PC-9 (cell line): Measurements from ENCODE around the gene PLEKHF1. TPM values are rescaled to one million over a fixed set of nuclear protein-coding genes. Genes with fewer than 3 reads are reported as not detected.
A peak's percentile ranks its signal among the peaks of the same experiment; 100 is the strongest.

Experiments used
- BruUV-seq: library from RNA; stranded (reverse); fragments of 400-500 nt; replicated peaks from 2 replicates; lab custom pipeline; 2021; lab: Mats Ljungman, UMichigan
- CTCF ChIA-PET: fragments of 300-600 bp; sonication (Branson Sonifier 250); formaldehyde crosslinking; loops from one replicate; lab custom pipeline; 2022; ENCODE audit warnings: antibody characterized with exemption; lab: Charles Lee
- POLR2A ChIA-PET: fragments of 300-600 bp; sonication (Branson Sonifier 250); formaldehyde crosslinking; loops from one replicate; lab custom pipeline; 2022; ENCODE audit warnings: antibody characterized with exemption; ENCODE audit not compliant: unreplicated experiment; lab: Charles Lee
- DNase-seq, 2 experiments: peaks; one replicate each; pipeline versions ENCODE4 v3.0.0 to v3.0.0-alpha.2; 2015 to 2022; ENCODE audit warnings: mixed read lengths in 1 of 2
- H2AFZ ChIP-seq: fragments of 200-600 bp; sonication (generic); 2 replicates; pipeline ENCODE4 v1.8.1; 2017; ENCODE audit warnings: antibody characterized with exemption
- H3F3A ChIP-seq: fragments of 200-600 bp; sonication (generic); 2 replicates; pipeline ENCODE4 v1.8.1; 2017; ENCODE audit warnings: antibody characterized with exemption, mild to moderate bottlenecking, low read depth; ENCODE audit not compliant: insufficient read depth
- H3K27ac ChIP-seq: fragments of 200-600 bp; sonication (generic); 2 replicates; pipeline ENCODE4 v1.6.1; 2016; ENCODE audit warnings: mixed run types
- H3K27me3 ChIP-seq: fragments of 200-600 bp; sonication (generic); 2 replicates; pipeline ENCODE4 v1.6.1; 2016; ENCODE audit warnings: low read depth, mixed run types; ENCODE audit not compliant: insufficient read depth
- H3K36me3 ChIP-seq: fragments of 200-600 bp; sonication (generic); 2 replicates; pipeline ENCODE4 v1.6.1; 2016; ENCODE audit warnings: low read depth, mixed run types
- H3K4me1 ChIP-seq: fragments of 200-600 bp; sonication (generic); replicated peaks from 2 replicates; pipeline ENCODE4 v1.6.1; 2016; ENCODE audit warnings: mixed run types; ENCODE audit not compliant: insufficient read depth
- H3K4me2 ChIP-seq: fragments of 200-600 bp; sonication (generic); 2 replicates; pipeline ENCODE4 v1.6.1; 2017; ENCODE audit warnings: mixed run types
- H3K4me3 ChIP-seq: fragments of 200-600 bp; sonication (generic); 2 replicates; pipeline ENCODE4 v1.6.1; 2016; ENCODE audit warnings: mixed run types
- H3K79me2 ChIP-seq: fragments of 200-600 bp; sonication (generic); 2 replicates; pipeline ENCODE4 v1.6.1; 2017; ENCODE audit warnings: low read depth, mixed run types
- H3K9me2 ChIP-seq: fragments of 200-600 bp; sonication (generic); 2 replicates; pipeline ENCODE4 v1.8.1; 2017; ENCODE audit warnings: mild to moderate bottlenecking; ENCODE audit not compliant: insufficient read depth
- H3K9me3 ChIP-seq: fragments of 200-600 bp; sonication (generic); 2 replicates; pipeline ENCODE4 v1.8.1; 2016; ENCODE audit warnings: low read depth; ENCODE audit not compliant: insufficient read depth
- H4K20me1 ChIP-seq: fragments of 200-600 bp; sonication (generic); 2 replicates; pipeline ENCODE4 v1.8.1; 2017; ENCODE audit not compliant: insufficient read depth
- EZH2 ChIP-seq: fragments of 200-600 bp; sonication (generic); IDR thresholded peaks from 2 replicates; pipeline ENCODE4 v1.8.0; 2017; ENCODE audit warnings: antibody characterized with exemption, low read depth
- intact Hi-C: fragments of 100-400 bp; cut with micrococcal nuclease; formaldehyde crosslinking; loops from one replicate; pipeline ENCODE4 v1.10.0; 2022; ENCODE audit not compliant: unreplicated experiment
- total RNA-seq: library from RNA; stranded (reverse); gene quantifications from 2 replicates; pipeline ENCODE4 v1.2.3, GENCODE V29; 2021
- TF ChIP-seq, protein P1 (sequence below): fragments of 200-600 bp; sonication (generic); conservative IDR thresholded peaks from 2 replicates; pipeline ENCODE4 v1.6.1; 2017; ENCODE audit warnings: mixed run types, antibody characterized with exemption, mild to moderate bottlenecking, moderate library complexity

The PLEKHF1 gene
- total RNA-seq, 1 experiment from 2014 or later, result 16.0 TPM

DNA sequence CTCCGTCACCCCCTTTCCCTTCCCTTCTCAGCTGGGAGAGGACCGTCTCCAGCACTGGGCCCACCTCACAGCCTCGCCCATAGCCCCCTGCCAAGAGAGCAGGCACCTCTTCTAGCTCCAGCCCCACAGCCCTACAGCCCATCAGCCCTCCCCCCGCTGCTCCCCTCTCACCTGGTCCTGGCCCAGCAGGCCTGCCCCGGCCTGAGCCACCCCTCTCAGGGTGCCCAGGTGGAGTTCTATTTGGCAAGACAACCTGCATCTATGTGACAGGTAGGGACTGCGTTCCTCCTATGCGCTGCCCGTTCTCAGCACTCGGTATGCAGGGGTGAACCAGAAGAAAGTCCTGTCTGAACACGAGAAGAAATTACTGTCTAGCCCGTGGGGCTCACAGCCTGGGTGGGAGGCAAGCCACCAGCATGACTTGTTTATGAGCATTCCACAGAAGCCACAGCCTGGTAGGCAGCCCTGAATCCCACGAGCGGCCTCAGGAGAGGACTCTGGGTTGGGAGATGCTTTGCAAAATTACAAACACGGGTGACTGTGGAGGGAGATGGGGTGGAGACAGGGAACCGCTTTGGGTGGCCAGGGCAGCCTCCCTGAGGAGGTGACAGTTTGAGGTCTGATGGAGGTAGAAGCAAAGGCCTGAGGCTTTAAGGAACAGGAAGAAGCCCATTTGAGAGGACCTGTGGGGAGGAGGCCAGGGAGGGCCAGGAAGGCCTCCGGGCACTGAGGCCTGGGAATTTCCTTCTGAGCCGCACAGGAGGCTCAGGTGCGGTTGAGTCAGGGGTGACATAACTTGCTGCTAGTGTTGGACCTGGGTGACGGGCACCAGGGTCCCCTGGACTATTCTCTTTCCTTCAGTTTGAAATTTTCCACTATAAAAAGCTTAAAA is 1.2 kb upstream of the PLEKHF1 start:
- peaks cover 59% of the 10 kb centered on the region for H3K4me1 ChIP-seq
- no peaks in the 10 kb centered on the region for H3K27me3 ChIP-seq
- no peak for TF ChIP-seq EZH2
- TF ChIP-seq, protein P1, sequence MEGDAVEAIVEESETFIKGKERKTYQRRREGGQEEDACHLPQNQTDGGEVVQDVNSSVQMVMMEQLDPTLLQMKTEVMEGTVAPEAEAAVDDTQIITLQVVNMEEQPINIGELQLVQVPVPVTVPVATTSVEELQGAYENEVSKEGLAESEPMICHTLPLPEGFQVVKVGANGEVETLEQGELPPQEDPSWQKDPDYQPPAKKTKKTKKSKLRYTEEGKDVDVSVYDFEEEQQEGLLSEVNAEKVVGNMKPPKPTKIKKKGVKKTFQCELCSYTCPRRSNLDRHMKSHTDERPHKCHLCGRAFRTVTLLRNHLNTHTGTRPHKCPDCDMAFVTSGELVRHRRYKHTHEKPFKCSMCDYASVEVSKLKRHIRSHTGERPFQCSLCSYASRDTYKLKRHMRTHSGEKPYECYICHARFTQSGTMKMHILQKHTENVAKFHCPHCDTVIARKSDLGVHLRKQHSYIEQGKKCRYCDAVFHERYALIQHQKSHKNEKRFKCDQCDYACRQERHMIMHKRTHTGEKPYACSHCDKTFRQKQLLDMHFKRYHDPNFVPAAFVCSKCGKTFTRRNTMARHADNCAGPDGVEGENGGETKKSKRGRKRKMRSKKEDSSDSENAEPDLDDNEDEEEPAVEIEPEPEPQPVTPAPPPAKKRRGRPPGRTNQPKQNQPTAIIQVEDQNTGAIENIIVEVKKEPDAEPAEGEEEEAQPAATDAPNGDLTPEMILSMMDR, result no peak
- H3K4me2 ChIP-seq, result peak overlapping the region; percentile 95
- ChIA-PET CTCF (interaction anchor here (0.6 to 1.4 kb wide), 2 partner anchors 33 to 40 kb away, joined by 3 to 6 read pairs; no protein-coding TSS in a partner anchor), POLR2A (no interaction called here)
- intact Hi-C loops, result loop anchor here (2.0 kb wide), 1 partner anchor 53 kb away; no protein-coding TSS in a partner anchor
- H3K4me3 ChIP-seq, result peak overlapping the region; percentile 95
- H3K36me3 ChIP-seq, result peaks cover 8% of the 10 kb centered on the region; the same call in 1 of the 2 replicates
- peaks cover 14% of the 10 kb centered on the region for H4K20me1 ChIP-seq
- peak overlapping the region; percentile 94 for H3K27ac ChIP-seq
- H3F3A ChIP-seq, result peaks cover 48% of the 10 kb centered on the region
- peak overlapping the region; percentile 70; the same call in 1 of the 2 replicates for H2AFZ ChIP-seq
- H3K9me2 ChIP-seq, result no peaks in the 10 kb centered on the region
- H3K79me2 ChIP-seq, result peaks cover 38% of the 10 kb centered on the region
- BruUV-seq, result TSS peak; percentile 34
- peak; percentile 54 to 92 for DNase-seq
- H3K9me3 ChIP-seq, result no peaks in the 10 kb centered on the region

DNA sequence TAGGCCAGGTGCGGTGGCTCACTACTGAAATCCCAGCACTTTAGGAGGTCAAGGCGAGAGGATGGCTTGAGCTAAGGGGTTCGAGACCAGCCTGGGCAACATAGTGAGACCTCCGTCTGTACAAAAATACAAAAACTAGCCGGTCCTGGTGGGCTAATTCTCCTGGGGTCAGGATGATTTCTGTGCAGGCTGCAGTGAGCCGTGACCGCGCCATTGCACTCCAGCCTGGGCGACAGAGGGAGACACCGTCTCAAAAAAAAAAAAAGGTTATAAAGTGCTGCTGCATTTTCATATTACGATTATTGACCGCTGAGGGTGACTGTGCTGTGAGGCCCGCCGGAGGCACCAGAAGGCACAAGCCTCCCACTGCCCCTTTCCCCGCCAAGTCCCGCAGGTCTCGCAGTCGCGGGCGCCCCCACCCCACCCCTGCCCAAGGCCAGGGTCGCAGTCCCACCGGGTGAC is 477 bp upstream of the PLEKHF1 start:
- no peaks in the 10 kb centered on the region for H3K9me2 ChIP-seq
- peaks cover 60% of the 10 kb centered on the region for H3K4me1 ChIP-seq
- no peaks in the 10 kb centered on the region for H3K9me3 ChIP-seq
- DNase-seq, result no peak
- BruUV-seq, result no TSS peak
- H4K20me1 ChIP-seq, result peaks cover 14% of the 10 kb centered on the region
- CTCF ChIA-PET, result interaction anchor here (0.9 kb wide), 1 partner anchor 51 kb away, joined by 3 read pairs; no protein-coding TSS in a partner anchor
- peak overlapping the region; percentile 94 for H3K27ac ChIP-seq
- peaks cover 8% of the 10 kb centered on the region; the same call in 1 of the 2 replicates for H3K36me3 ChIP-seq
- POLR2A ChIA-PET, result interaction anchor here (0.6 kb wide), 1 partner anchor 59 kb away, joined by 9 read pairs; the partner anchor contains the start of gene POP4
- peak overlapping the region; percentile 95 for H3K4me3 ChIP-seq
- peak overlapping the region; percentile 70 for H2AFZ ChIP-seq
- intact Hi-C loops, result no loop called here
- peak overlapping the region; percentile 95 for H3K4me2 ChIP-seq
- H3F3A ChIP-seq, result peaks cover 53% of the 10 kb centered on the region
- no peak for TF ChIP-seq EZH2
- TF ChIP-seq, protein P1, result no peak
- H3K79me2 ChIP-seq, result peaks cover 45% of the 10 kb centered on the region
- no peaks in the 10 kb centered on the region for H3K27me3 ChIP-seq

DNA sequence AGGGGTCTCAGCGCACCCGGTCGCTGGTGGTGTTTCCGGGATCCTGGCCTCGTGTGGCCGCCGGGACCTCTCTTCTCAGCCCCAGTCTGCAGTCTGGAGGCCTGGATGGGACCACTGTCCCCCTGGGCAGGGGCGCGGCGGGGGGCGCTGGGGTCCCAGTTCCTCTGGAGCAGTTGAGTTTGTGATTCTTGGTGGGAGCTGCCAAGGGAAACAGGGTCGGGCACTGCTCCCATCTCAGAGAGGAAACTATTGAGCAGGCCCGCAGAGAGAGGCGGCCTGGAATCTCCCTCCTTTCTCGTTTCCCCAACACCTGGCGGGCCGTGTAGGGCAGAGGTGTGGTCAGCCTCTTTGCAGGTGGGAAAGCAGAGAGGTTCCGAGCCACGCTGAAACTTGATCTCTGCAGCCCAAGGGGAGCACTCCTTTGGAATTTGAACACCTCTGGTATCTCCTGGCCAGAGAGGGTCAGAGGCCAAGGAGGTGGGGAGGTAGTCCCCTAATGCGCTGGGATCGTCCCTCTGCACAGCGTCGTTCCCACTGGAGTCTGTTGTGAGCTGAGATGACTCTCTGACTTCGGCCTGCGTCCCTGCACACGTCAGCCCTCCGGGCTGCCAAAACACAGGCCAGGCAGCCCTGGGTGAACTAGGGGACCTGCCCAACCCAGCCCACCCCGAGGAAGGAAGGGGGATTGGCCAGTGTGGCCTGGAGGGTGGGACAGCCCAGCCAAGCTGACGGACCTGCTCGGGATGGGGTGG is 741 bp downstream of the PLEKHF1 start:
- Histone ChIP-seq H3K4me3 (peak overlapping the region; percentile 95), H4K20me1 (peaks cover 16% of the 10 kb centered on the region), H3K9me3 (no peaks in the 10 kb centered on the region), H3K4me2 (peak overlapping the region; percentile 95), H3K9me2 (no peaks in the 10 kb centered on the region), H3F3A (peaks cover 65% of the 10 kb centered on the region), H3K4me1 (peaks cover 72% of the 10 kb centered on the region), H3K36me3 (peaks cover 16% of the 10 kb centered on the region; the same call in 1 of the 2 replicates), H3K27ac (peak overlapping the region; percentile 69), H3K27me3 (no peaks in the 10 kb centered on the region), H2AFZ (peak overlapping the region; percentile 79), H3K79me2 (peaks cover 53% of the 10 kb centered on the region)
- CTCF ChIA-PET, result interaction anchor here (0.9 to 1.4 kb wide), 2 partner anchors 48 to 50 kb away, joined by 3 read pairs; no protein-coding TSS in a partner anchor
- TF ChIP-seq EZH2, result no peak
- TF ChIP-seq, protein P1, result no peak
- DNase-seq, result peak; percentile 76 to 77
- intact Hi-C loops, result loop anchor here (1.0 kb wide), 2 partner anchors 10 to 50 kb away; no protein-coding TSS in a partner anchor
- BruUV-seq, result TSS peak; percentile 20
- POLR2A ChIA-PET, result interaction anchor here (0.6 to 0.8 kb wide), 2 partner anchors 48 to 60 kb away, joined by 4 to 36 read pairs; partner anchors contain the start of gene POP4
